ENCODE measurements around the gene PYM1. TPM values are rescaled to one million over a fixed set of nuclear protein-coding genes. Genes with fewer than 3 reads are reported as not detected.

Gene PYM1
- total RNA-seq, 1 experiment from 2014 or later, result 58.9 TPM

GRCh38 chr12:55934773-55935172, 7.1 kb upstream of the PYM1 start:
- no peaks in the 10 kb centered on the region for H3K79me2 ChIP-seq (ENCODE audit: insufficient read depth, low read length)
- H3K18ac ChIP-seq (ENCODE audit: insufficient read length, low read depth, low read length), result no peak overlapping the region
- no peak overlapping the region for H3K56ac ChIP-seq (ENCODE audit: insufficient read length, low read depth, low read length)
- no peak overlapping the region for H4K91ac ChIP-seq (ENCODE audit: insufficient read length, low read depth, low read length)
- peaks cover 26 to 29% of the 10 kb centered on the region in 2 experiments for H3K4me1 Mint-ChIP-seq
- H3K14ac ChIP-seq (ENCODE audit: insufficient read depth, low read length), result no peak overlapping the region
- H4K8ac ChIP-seq (replicated peaks; ENCODE audit: insufficient read length, low read depth, low read length), result no peak overlapping the region
- H3K79me1 ChIP-seq (ENCODE audit: insufficient read depth, low read depth, low read length, poor library complexity, severe bottlenecking), result no peaks in the 10 kb centered on the region
- H3K4me1 ChIP-seq (ENCODE audit: insufficient read depth, low read length), result peaks cover 3% of the 10 kb centered on the region; the same call in 1 of the 2 replicates
- H2AK5ac ChIP-seq (ENCODE audit: insufficient read length, low read length), result no peak overlapping the region
- no peak for DNase-seq
- no peak overlapping the region for H2BK120ac ChIP-seq (ENCODE audit: low read depth, low read length, poor library complexity, severe bottlenecking)
- H2AFZ ChIP-seq (ENCODE audit: low read length), result no peak overlapping the region
- H2BK12ac ChIP-seq (ENCODE audit: insufficient read length, low read depth, low read length), result no peak overlapping the region
- H3K27ac Mint-ChIP-seq, result no peak overlapping the region
- H3K23me2 ChIP-seq (ENCODE audit: insufficient read length, low read depth, low read length, poor library complexity, severe bottlenecking), result peaks cover 15% of the 10 kb centered on the region
- WGBS (ENCODE audit: extremely low coverage, insufficient read length, low lambda C conversion rate), result no CpG with 5 or more reads among the region's 1 CpG
- no peak overlapping the region for H3K23ac ChIP-seq (ENCODE audit: insufficient read length, low read depth, low read length)
- no peak overlapping the region for H3T11ph ChIP-seq (ENCODE audit: low read length)
- no peaks in the 10 kb centered on the region; a peak in 1 of 5 replicates for H3K9me3 Mint-ChIP-seq
- H3K9me3 ChIP-seq (ENCODE audit: control insufficient read depth, low read depth, low read length), result no peaks in the 10 kb centered on the region
- no peak overlapping the region for H2BK15ac ChIP-seq (ENCODE audit: low read depth, low read length)
- H2BK5ac ChIP-seq (ENCODE audit: insufficient read length, low read length), result no peak overlapping the region
- H3K27me3 ChIP-seq (ENCODE audit: insufficient read depth, low read length), result peaks cover 4% of the 10 kb centered on the region; the same call in 1 of the 2 replicates
- H3K4ac ChIP-seq (ENCODE audit: low read depth, low read length), result no peak overlapping the region
- H3K4me2 ChIP-seq (ENCODE audit: insufficient read depth, insufficient read length, low read length), result no peak overlapping the region
- no peak overlapping the region for H2BK20ac ChIP-seq (ENCODE audit: low read depth, low read length, poor library complexity, severe bottlenecking)
- no peaks in the 10 kb centered on the region; a peak in 1 of 7 replicates for H3K36me3 Mint-ChIP-seq (ENCODE audit: insufficient read depth in 1 of 3, low read depth in 3 of 3)
- no peak for TF ChIP-seq CTCF (conservative IDR thresholded peaks at IDR 0.05)
- H3K4me3 Mint-ChIP-seq, result no peak overlapping the region; a peak in 1 of 5 replicates
- no peak overlapping the region for H3K9ac ChIP-seq (ENCODE audit: extremely low read depth, insufficient read length, low read length)
- H4K20me1 ChIP-seq (ENCODE audit: control insufficient read depth, insufficient read depth, insufficient read length), result no peaks in the 10 kb centered on the region
- H3K27ac ChIP-seq (ENCODE audit: insufficient read length, low read depth, low read length), result no peak overlapping the region
- H4K5ac ChIP-seq (ENCODE audit: insufficient read length, low read depth, low read length), result no peak overlapping the region
- H3K27me3 Mint-ChIP-seq (ENCODE audit: low read depth), result peaks cover 32% of the 10 kb centered on the region
